IMR-90 (cell line): Measurements from ENCODE around the gene HMOX2. TPM values are rescaled to one million over a fixed set of nuclear protein-coding genes. Genes with fewer than 3 reads are reported as not detected.

ENCODE experiments used
- ATAC-seq: fragments of 200-7000 bp; cut with Tn5 transposase; 2 replicates; pipeline ENCODE4 v1.9.1; 2020; ENCODE audit warnings: low read depth, mild to moderate bottlenecking, moderate library complexity
- BruUV-seq: library from RNA; stranded (reverse); fragments of 400-500 nt; replicated peaks from 2 replicates; lab custom pipeline; 2021; lab: Mats Ljungman, UMichigan
- CTCF ChIA-PET: fragments of 300-600 bp; formaldehyde crosslinking; extraction: SDS; loops from one replicate; lab custom pipeline; 2021; ENCODE audit warnings: antibody characterized with exemption; lab: Yijun Ruan, JAX
- POLR2A ChIA-PET: fragments of 300-600 bp; sonication (Branson Sonifier 250); formaldehyde crosslinking; loops from one replicate; lab custom pipeline; 2022; ENCODE audit warnings: antibody characterized with exemption; ENCODE audit not compliant: unreplicated experiment; lab: Charles Lee
- DNase-seq: peaks from one replicate; pipeline ENCODE4 v3.0.0; 2013
- H2AFZ ChIP-seq: replicated peaks from 2 replicates; pipeline ENCODE3; 2013; ENCODE audit warnings: low read length, mild to moderate bottlenecking; ENCODE audit not compliant: poor library complexity
- H2AK5ac ChIP-seq: 2 replicates; pipeline ENCODE4 v1.6.1; 2013; ENCODE audit warnings: low read depth, low read length, inconsistent platforms
- H2AK9ac ChIP-seq: replicated peaks from 2 replicates; pipeline ENCODE3; 2013; ENCODE audit warnings: mild to moderate bottlenecking, low read depth, low read length, moderate library complexity; ENCODE audit not compliant: poor library complexity
- H2BK120ac ChIP-seq: 2 replicates; pipeline ENCODE4 v1.6.1; 2013; ENCODE audit warnings: low read depth, low read length, inconsistent platforms
- H2BK15ac ChIP-seq: 3 replicates; pipeline ENCODE4 v1.6.1; 2013; ENCODE audit warnings: low read depth, low read length, inconsistent platforms
- H2BK20ac ChIP-seq: 2 replicates; pipeline ENCODE4 v1.6.1; 2013; ENCODE audit warnings: low read depth, mild to moderate bottlenecking, inconsistent platforms, low read length, moderate library complexity
- H2BK5ac ChIP-seq: 2 replicates; pipeline ENCODE4 v1.6.1; 2013; ENCODE audit warnings: mild to moderate bottlenecking, low read depth, low read length, inconsistent platforms; ENCODE audit not compliant: poor library complexity, severe bottlenecking
- H3K14ac ChIP-seq: replicated peaks from 2 replicates; pipeline ENCODE4 v1.6.1; 2013; ENCODE audit warnings: low read depth, low read length, inconsistent platforms
- H3K18ac ChIP-seq: 2 replicates; pipeline ENCODE4 v1.6.1; 2013; ENCODE audit warnings: low read depth, low read length, control low read depth
- H3K23ac ChIP-seq: 2 replicates; pipeline ENCODE4 v1.6.1; 2013; ENCODE audit warnings: low read depth, low read length, inconsistent platforms
- H3K27ac ChIP-seq: 2 replicates; pipeline ENCODE4 v1.5.1; 2013; ENCODE audit warnings: mild to moderate bottlenecking, control low read depth, low read length; ENCODE audit not compliant: insufficient read depth
- H3K27me3 ChIP-seq: 2 replicates; pipeline ENCODE4 v1.6.1; 2013; ENCODE audit warnings: low read length; ENCODE audit not compliant: control insufficient read depth, insufficient read depth
- H3K36me3 ChIP-seq: 2 replicates; pipeline ENCODE4 v1.6.1; 2013; ENCODE audit warnings: low read length, mixed read lengths; ENCODE audit not compliant: control insufficient read depth, insufficient read depth
- H3K4ac ChIP-seq: 2 replicates; pipeline ENCODE4 v1.6.1; 2013; ENCODE audit warnings: low read depth, low read length, inconsistent platforms
- H3K4me1 ChIP-seq: 2 replicates; pipeline ENCODE4 v1.6.1; 2013; ENCODE audit warnings: low read length, mixed read lengths; ENCODE audit not compliant: control insufficient read depth, insufficient read depth
- H3K4me2 ChIP-seq: 2 replicates; pipeline ENCODE4 v1.6.1; 2013; ENCODE audit warnings: low read depth, mild to moderate bottlenecking, control low read depth, low read length, moderate library complexity
- H3K4me3 ChIP-seq: 2 replicates; pipeline ENCODE4 v1.5.1; 2013; ENCODE audit warnings: low read depth, mild to moderate bottlenecking, control low read depth, low read length, moderate library complexity; ENCODE audit not compliant: insufficient read depth
- H3K56ac ChIP-seq: 2 replicates; pipeline ENCODE4 v1.6.1; 2013; ENCODE audit warnings: low read length, inconsistent platforms; ENCODE audit not compliant: insufficient read depth; ENCODE audit errors: extremely low read depth
- H3K79me1 ChIP-seq, 2 experiments: 2 replicates each; pipeline ENCODE4 v1.6.1; 2013; ENCODE audit warnings: low read length in 2 of 2, inconsistent platforms in 1 of 2, low read depth in 1 of 2
- H3K9ac ChIP-seq: 2 replicates; pipeline ENCODE4 v1.6.1; 2013; ENCODE audit warnings: low read depth, low read length, control low read depth
- H3K9me1 ChIP-seq: 2 replicates; pipeline ENCODE4 v1.6.1; 2013; ENCODE audit warnings: low read length, inconsistent platforms; ENCODE audit not compliant: insufficient read depth
- H3K9me3 ChIP-seq: 2 replicates; pipeline ENCODE4 v1.6.1; 2013; ENCODE audit warnings: low read length; ENCODE audit not compliant: control insufficient read depth, insufficient read depth
- H4K20me1 ChIP-seq: 2 replicates; pipeline ENCODE4 v1.6.1; 2013; ENCODE audit warnings: low read length, inconsistent platforms; ENCODE audit not compliant: insufficient read depth
- H4K5ac ChIP-seq: 2 replicates; pipeline ENCODE4 v1.6.1; 2013; ENCODE audit warnings: mild to moderate bottlenecking, low read depth, low read length, control low read depth
- H4K8ac ChIP-seq, 2 experiments: 2 replicates each; pipeline ENCODE4 v1.6.1; 2013; ENCODE audit warnings: low read depth in 2 of 2, low read length in 2 of 2, control low read depth in 1 of 2, inconsistent platforms in 1 of 2
- H4K91ac ChIP-seq: 2 replicates; pipeline ENCODE4 v1.6.1; 2013; ENCODE audit warnings: low read depth, low read length, inconsistent platforms; ENCODE audit not compliant: insufficient read depth
- BHLHE40 ChIP-seq: fragments of 150-350 bp; IDR thresholded peaks from 2 replicates; pipeline ENCODE4 v1.6.1; 2016; ENCODE audit warnings: mild to moderate bottlenecking, low read depth, low read length
- CEBPB ChIP-seq: IDR thresholded peaks from 2 replicates; pipeline ENCODE4 v1.6.1; 2012; ENCODE audit warnings: low read depth, low read length, improper control_type of control experiment
- CHD1 ChIP-seq: IDR thresholded peaks from 2 replicates; pipeline ENCODE4 v1.6.1; 2012; ENCODE audit warnings: low read depth, low read length, improper control_type of control experiment
- FOS ChIP-seq: fragments of 150-350 bp; IDR thresholded peaks from 2 replicates; pipeline ENCODE4 v1.6.1; 2016; ENCODE audit warnings: low read depth, low read length
- MAZ ChIP-seq: IDR thresholded peaks from 2 replicates; pipeline ENCODE4 v1.6.1; 2012; ENCODE audit warnings: low read depth, mild to moderate bottlenecking, low read length, improper control_type of control experiment, moderate library complexity, borderline replicate concordance
- MXI1 ChIP-seq: IDR thresholded peaks from 2 replicates; pipeline ENCODE4 v1.6.1; 2012; ENCODE audit warnings: low read depth, mild to moderate bottlenecking, low read length, moderate library complexity, borderline replicate concordance
- NFE2L2 ChIP-seq: fragments of 150-350 bp; IDR thresholded peaks from 2 replicates; pipeline ENCODE4 v1.6.1; 2016; ENCODE audit warnings: low read depth, mild to moderate bottlenecking, low read length
- POLR2A ChIP-seq: IDR thresholded peaks from 2 replicates; pipeline ENCODE4 v1.6.1; 2012; ENCODE audit warnings: mild to moderate bottlenecking, low read depth, low read length
- RAD21 ChIP-seq: IDR thresholded peaks from 2 replicates; pipeline ENCODE4 v1.6.1; 2012; ENCODE audit warnings: low read length, improper control_type of control experiment
- RCOR1 ChIP-seq: IDR thresholded peaks from 2 replicates; pipeline ENCODE4 v1.6.1; 2012; ENCODE audit warnings: mild to moderate bottlenecking, low read length, improper control_type of control experiment; ENCODE audit not compliant: insufficient replicate concordance
- RFX5 ChIP-seq: IDR thresholded peaks from 2 replicates; pipeline ENCODE4 v1.8.0; 2012; ENCODE audit warnings: low read depth, mild to moderate bottlenecking, low read length, moderate library complexity
- SMC3 ChIP-seq: fragments of 150-350 bp; IDR thresholded peaks from 2 replicates; pipeline ENCODE4 v1.6.1; 2016; ENCODE audit warnings: low read depth, mild to moderate bottlenecking, antibody characterized with exemption, low read length, moderate library complexity
- WGBS, 2 experiments: methylation state at CpG; one replicate each; pipeline versions ENCODE4 v1.1.5 to v1.1.7; 2013; ENCODE audit warnings: missing lambda C conversion rate in 2 of 2; ENCODE audit not compliant: insufficient read length in 1 of 2; ENCODE audit errors: extremely low coverage in 2 of 2; 5-methylcytosine and 5-hydroxymethylcytosine counted together
- dilution Hi-C: fragments of 300-500 bp; cut with HindIII; formaldehyde crosslinking; loops from one replicate; pipeline ENCODE4 v1.14.3; 2018; ENCODE audit warnings: low sequenced_read_pairs; ENCODE audit not compliant: unreplicated experiment
- in situ Hi-C: fragments of 300-500 bp; cut with MboI; formaldehyde crosslinking; loops from 3 replicates; pipeline ENCODE4 v1.14.3; 2019; ENCODE audit warnings: low sequenced_read_pairs, inconsistent platforms, mixed read lengths
- intact Hi-C: fragments of 100-400 bp; cut with micrococcal nuclease; formaldehyde crosslinking; loops from 2 replicates; pipeline ENCODE4 v1.10.0; 2022
- polyA plus RNA-seq, 3 experiments: library from polyadenylated mRNA; depleted of rRNA; stranded (reverse); fragments of >200 nt; gene quantifications; 2 replicates each; pipeline ENCODE4 v1.2.3, GENCODE V29; 2012; ENCODE audit warnings: low replicate concordance in 1 of 3
- total RNA-seq: library from RNA; depleted of rRNA; stranded (reverse); fragments of >200 nt; gene quantifications from 2 replicates; pipeline ENCODE4 v1.2.3, GENCODE V29; 2012
- TF ChIP-seq, protein P1 (sequence below): fragments of 150-350 bp; IDR thresholded peaks from 2 replicates; pipeline ENCODE4 v1.6.1; 2016; ENCODE audit warnings: low read depth, mild to moderate bottlenecking, low read length, moderate library complexity, borderline replicate concordance
- TF ChIP-seq, protein P2 (sequence below): conservative IDR thresholded peaks from 2 replicates; pipeline ENCODE4 v1.5.1; 2012; ENCODE audit warnings: mild to moderate bottlenecking, low read depth, low read length, improper control_type of control experiment
- TF ChIP-seq, protein P3 (sequence below): fragments of 150-350 bp; IDR thresholded peaks from 2 replicates; pipeline ENCODE4 v1.6.1; 2017; ENCODE audit warnings: mild to moderate bottlenecking, antibody characterized with exemption, low read length, low read depth

HMOX2 gene
- total and polyA plus RNA-seq, 2 of the 4 experiments (the other 2 are of a cell fraction) = 93.9 to 98.8 TPM

DNA sequence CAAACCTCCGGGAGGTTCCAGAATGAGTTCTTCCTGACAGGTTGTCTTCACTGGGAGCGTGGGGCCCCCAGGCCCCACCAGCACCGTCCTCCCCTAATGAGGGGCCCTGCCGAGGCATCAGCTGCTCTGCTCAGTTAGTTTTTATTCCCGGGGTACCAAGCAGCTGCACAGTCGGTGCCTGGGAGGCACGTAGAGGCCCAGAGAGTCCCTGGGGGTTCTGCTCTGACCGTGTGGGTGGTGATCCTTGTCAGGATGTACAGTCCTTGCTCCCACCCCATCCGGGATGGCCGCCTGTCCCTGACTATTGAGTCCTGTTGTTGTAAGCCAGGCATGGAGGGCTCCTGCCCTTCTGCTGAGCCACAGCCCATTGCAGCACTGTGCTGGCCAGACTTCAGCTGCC is 20.2 kb upstream of the HMOX2 start:
- H4K20me1 ChIP-seq = peaks cover 15% of the 10 kb centered on the region
- no peak overlapping the region for H4K91ac ChIP-seq
- WGBS, 2 experiments = 85% methylated on average over 7 of the region's 10 CpGs; no CpG with 5 or more reads in 1 of the 2 experiments
- H3K36me3 ChIP-seq = peaks cover 40% of the 10 kb centered on the region
- H2BK15ac ChIP-seq = no peak overlapping the region
- no peak overlapping the region for H3K4me2 ChIP-seq
- no peak overlapping the region for H2AK5ac ChIP-seq
- H3K79me1 ChIP-seq = peaks cover 10 to 32% of the 10 kb centered on the region in 2 experiments
- dilution Hi-C loops = no loop called here
- H3K4me3 ChIP-seq = no peak overlapping the region
- no peak for TF ChIP-seq RAD21
- TF ChIP-seq, protein P1, sequence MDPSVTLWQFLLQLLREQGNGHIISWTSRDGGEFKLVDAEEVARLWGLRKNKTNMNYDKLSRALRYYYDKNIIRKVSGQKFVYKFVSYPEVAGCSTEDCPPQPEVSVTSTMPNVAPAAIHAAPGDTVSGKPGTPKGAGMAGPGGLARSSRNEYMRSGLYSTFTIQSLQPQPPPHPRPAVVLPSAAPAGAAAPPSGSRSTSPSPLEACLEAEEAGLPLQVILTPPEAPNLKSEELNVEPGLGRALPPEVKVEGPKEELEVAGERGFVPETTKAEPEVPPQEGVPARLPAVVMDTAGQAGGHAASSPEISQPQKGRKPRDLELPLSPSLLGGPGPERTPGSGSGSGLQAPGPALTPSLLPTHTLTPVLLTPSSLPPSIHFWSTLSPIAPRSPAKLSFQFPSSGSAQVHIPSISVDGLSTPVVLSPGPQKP = no peak
- TF ChIP-seq, protein P2, sequence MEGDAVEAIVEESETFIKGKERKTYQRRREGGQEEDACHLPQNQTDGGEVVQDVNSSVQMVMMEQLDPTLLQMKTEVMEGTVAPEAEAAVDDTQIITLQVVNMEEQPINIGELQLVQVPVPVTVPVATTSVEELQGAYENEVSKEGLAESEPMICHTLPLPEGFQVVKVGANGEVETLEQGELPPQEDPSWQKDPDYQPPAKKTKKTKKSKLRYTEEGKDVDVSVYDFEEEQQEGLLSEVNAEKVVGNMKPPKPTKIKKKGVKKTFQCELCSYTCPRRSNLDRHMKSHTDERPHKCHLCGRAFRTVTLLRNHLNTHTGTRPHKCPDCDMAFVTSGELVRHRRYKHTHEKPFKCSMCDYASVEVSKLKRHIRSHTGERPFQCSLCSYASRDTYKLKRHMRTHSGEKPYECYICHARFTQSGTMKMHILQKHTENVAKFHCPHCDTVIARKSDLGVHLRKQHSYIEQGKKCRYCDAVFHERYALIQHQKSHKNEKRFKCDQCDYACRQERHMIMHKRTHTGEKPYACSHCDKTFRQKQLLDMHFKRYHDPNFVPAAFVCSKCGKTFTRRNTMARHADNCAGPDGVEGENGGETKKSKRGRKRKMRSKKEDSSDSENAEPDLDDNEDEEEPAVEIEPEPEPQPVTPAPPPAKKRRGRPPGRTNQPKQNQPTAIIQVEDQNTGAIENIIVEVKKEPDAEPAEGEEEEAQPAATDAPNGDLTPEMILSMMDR = no peak
- no peak for TF ChIP-seq RFX5
- no peak for TF ChIP-seq NFE2L2
- no peak for TF ChIP-seq BHLHE40
- TF ChIP-seq CEBPB = no peak
- TF ChIP-seq MXI1 = no peak
- TF ChIP-seq, protein P3, sequence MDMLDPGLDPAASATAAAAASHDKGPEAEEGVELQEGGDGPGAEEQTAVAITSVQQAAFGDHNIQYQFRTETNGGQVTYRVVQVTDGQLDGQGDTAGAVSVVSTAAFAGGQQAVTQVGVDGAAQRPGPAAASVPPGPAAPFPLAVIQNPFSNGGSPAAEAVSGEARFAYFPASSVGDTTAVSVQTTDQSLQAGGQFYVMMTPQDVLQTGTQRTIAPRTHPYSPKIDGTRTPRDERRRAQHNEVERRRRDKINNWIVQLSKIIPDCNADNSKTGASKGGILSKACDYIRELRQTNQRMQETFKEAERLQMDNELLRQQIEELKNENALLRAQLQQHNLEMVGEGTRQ = no peak
- TF ChIP-seq CHD1 = no peak
- no peak for TF ChIP-seq POLR2A
- no peak for TF ChIP-seq SMC3
- no peak for TF ChIP-seq MAZ
- no peak for TF ChIP-seq FOS
- no peak for TF ChIP-seq RCOR1
- CTCF ChIA-PET = no interaction called here
- no peak overlapping the region for H3K14ac ChIP-seq
- no peak overlapping the region for H2AK9ac ChIP-seq
- no peak overlapping the region for H3K4ac ChIP-seq
- TSS peak; percentile 80 for BruUV-seq
- H3K9ac ChIP-seq = no peak overlapping the region
- H3K4me1 ChIP-seq = peaks cover 9% of the 10 kb centered on the region
- no peak for ATAC-seq
- H4K8ac ChIP-seq = no peak overlapping the region
- no peak overlapping the region for H2BK5ac ChIP-seq
- H3K9me3 ChIP-seq = no peaks in the 10 kb centered on the region
- no peak overlapping the region for H3K56ac ChIP-seq
- intact Hi-C loops = no loop called here
- 0 out of 2 replicates have a peak, but pooled peaks cover 10% of the 10 kb centered on the region for H3K9me1 ChIP-seq
- H3K23ac ChIP-seq = no peak overlapping the region
- no peak overlapping the region for H2AFZ ChIP-seq
- no peak overlapping the region for H4K5ac ChIP-seq
- H3K18ac ChIP-seq = no peak overlapping the region
- POLR2A ChIA-PET = no interaction called here
- no peak overlapping the region for H2BK20ac ChIP-seq
- in situ Hi-C loops = no loop called here
- H3K27me3 ChIP-seq = no peaks in the 10 kb centered on the region
- no peak overlapping the region for H3K27ac ChIP-seq
- no peak overlapping the region for H2BK120ac ChIP-seq
- no peak for DNase-seq
